Measurements from ENCODE around the gene SLC35B2.
A peak's percentile ranks its signal among the peaks of the same experiment; 100 is the strongest.

SLC35B2 gene

DNA sequence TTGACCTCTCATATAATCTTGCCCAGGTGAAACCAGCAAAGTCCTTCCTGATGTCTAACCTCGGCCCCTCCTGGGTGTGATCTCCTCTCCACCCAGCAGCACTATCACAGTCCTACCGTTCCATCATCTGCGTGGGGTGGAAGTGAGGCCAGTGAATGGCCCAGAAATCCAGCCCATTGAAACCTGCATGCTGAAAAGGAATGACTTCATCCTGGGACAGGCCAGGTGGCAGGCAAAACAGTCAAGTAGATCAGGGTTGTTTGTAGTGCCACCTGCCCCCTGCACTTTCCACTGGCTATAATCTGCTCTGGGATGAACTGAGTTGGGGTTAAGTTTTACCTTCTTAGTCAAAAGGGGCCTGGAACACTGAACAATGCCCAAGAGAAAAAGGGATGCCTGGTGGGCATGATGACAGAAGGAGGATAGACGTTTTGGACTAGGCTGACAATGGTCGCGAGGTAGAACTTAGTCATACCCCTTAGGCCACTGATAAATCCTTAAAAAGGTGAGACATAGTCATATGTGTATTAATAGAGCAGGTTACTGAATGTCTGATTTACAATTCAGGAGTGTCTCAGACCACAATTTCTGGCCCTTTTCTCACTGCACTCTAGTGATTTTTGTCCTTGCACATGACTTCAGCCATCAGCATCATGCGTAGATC lies 18.5 kb downstream of the SLC35B2 start:
- in situ Hi-C loops (cut with MboI; ENCODE audit: low pct_unique_long_range_greater_than_20kb, low sequenced_read_pairs, unreplicated experiment): loop anchor here (5.0 kb wide), 1 partner anchor 67 kb away; no protein-coding TSS in a partner anchor
- no peak for DNase-seq (ENCODE audit: low spot score)
- no peak for TF ChIP-seq CTCF (IDR thresholded peaks at IDR 0.05; ENCODE audit: extremely low read depth, insufficient read depth, missing control alignments)

- peak; percentile 87 for DNase-seq (ENCODE audit: low spot score)
- in situ Hi-C loops (cut with MboI; ENCODE audit: low pct_unique_long_range_greater_than_20kb, low sequenced_read_pairs, unreplicated experiment): loop anchor here (5.0 kb wide), 1 partner anchor 66 kb away; no protein-coding TSS in a partner anchor
- TF ChIP-seq CTCF (IDR thresholded peaks at IDR 0.05; ENCODE audit: extremely low read depth, insufficient read depth, missing control alignments): peak; percentile 98
Measured at GRCh38 chr6:44237813-44238433, 19.4 kb downstream of the SLC35B2 start.

DNA sequence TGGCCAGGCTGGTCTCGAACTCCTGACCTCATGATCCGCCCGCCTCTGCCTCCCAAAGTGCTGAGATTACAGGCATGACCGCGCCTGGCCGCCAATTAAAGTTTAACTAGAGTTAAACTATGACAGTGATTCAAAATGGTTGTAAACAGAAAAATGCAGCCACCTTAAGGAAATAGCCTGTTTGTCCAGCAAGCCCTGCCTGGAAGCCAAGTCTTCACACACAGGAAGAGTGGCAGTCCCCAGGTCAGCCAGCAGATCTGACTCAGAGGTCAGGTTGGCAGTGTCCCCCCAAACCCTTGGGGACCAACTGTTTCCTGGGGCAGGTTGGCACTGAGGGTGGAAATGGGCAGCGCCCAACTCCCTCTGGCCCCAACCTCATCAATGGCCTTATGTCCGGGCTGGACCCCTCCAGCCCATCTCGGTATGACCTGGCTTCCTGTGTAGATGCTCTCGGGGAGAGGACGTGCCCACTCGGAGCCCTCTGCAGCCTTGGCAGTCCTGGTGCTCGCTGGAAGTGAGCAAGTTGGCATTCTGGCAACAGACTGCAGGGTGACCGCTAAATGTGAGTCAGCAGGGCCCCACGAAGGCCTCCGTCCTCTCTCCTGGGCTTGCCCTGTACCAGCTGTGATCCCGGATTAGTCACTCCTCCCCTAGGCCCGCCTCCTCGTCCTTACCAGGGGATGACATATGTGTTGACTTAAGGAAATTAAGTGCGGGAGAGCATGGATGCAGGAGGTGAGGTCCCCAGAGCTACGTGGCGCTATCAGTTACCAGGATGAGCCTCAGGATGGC lies 20.1 kb downstream of the SLC35B2 start:
- in situ Hi-C loops (cut with MboI; ENCODE audit: low pct_unique_long_range_greater_than_20kb, low sequenced_read_pairs, unreplicated experiment): loop anchor here (5.0 kb wide), 1 partner anchor 65 kb away; no protein-coding TSS in a partner anchor
- no peak for TF ChIP-seq CTCF (IDR thresholded peaks at IDR 0.05; ENCODE audit: extremely low read depth, insufficient read depth, missing control alignments)
- DNase-seq (ENCODE audit: low spot score): peak; percentile 75

DNA sequence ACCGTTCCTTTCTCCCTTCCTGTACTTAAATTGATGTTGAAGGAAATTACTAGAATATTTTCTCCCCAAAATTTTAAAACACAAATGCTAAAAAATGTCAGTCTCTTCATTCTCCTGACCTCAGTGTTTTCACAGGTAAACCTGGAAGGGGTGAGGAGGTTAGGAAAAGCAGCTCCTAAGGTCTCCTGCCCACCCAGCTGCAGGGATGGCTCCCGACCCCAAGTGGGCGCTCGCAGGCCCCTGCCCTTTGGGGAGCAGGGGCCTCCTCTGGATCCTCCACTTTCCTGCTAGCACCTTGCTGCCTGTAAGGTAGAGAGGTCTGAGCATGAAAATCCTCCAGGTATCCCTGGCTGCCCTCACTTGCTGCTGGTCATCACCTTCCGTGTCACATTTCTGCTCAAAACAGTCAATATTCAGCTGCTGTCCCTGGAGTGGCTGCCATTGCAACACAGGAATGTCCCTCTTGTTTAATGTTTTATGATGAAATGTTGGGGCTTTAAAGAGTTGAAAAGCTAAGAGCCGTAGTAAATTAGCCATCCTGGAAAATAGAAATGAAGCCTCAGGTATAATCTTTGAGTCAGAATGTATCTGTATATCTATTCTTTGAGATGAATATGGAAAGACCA lies 21.3 kb downstream of the SLC35B2 start:
- DNase-seq (ENCODE audit: low spot score): no peak
- in situ Hi-C loops (cut with MboI; ENCODE audit: low pct_unique_long_range_greater_than_20kb, low sequenced_read_pairs, unreplicated experiment): loop anchor here (5.0 kb wide), 1 partner anchor 64 kb away; no protein-coding TSS in a partner anchor
- TF ChIP-seq CTCF (IDR thresholded peaks at IDR 0.05; ENCODE audit: extremely low read depth, insufficient read depth, missing control alignments): no peak

GRCh38 chr6:44235269-44235668 lies 22.1 kb downstream of the SLC35B2 start:
- in situ Hi-C loops (cut with MboI; ENCODE audit: low pct_unique_long_range_greater_than_20kb, low sequenced_read_pairs, unreplicated experiment): loop anchor here (5.0 kb wide), 1 partner anchor 63 kb away; no protein-coding TSS in a partner anchor
- no peak for TF ChIP-seq CTCF (IDR thresholded peaks at IDR 0.05; ENCODE audit: extremely low read depth, insufficient read depth, missing control alignments)
- DNase-seq (ENCODE audit: low spot score): no peak
